Peyer's patch (tissue), 4 donors: ENCODE results near the gene XPO4. TPM values are rescaled to one million over a fixed set of nuclear protein-coding genes. Genes with fewer than 3 reads are reported as not detected.
"Not testable (repeated sequence)": the region's sequence is repeated elsewhere in the genome, so short reads cannot be mapped to it uniquely, and the experiment has no call there.

ENCODE experiments used
- DNase-seq, 3 donors: peaks; one replicate each; pipeline ENCODE4 v3.0.0-alpha.2; 2017 to 2019
- H3K27ac ChIP-seq, 4 donors: fragments of 200-600 bp; sonication (generic); one replicate each; pipeline ENCODE4 v1.5.1; 2016 to 2019
- H3K27me3 ChIP-seq, 2 donors: fragments of 200-600 bp; sonication (generic); one replicate each; pipeline ENCODE4 v1.5.1; 2019
- H3K36me3 ChIP-seq, 3 donors: fragments of 200-600 bp; sonication (generic); one replicate each; pipeline ENCODE4 v1.5.1; 2016 to 2019
- H3K4me1 ChIP-seq, 4 donors: fragments of 200-600 bp; sonication (generic); one replicate each; pipeline ENCODE4 v1.5.1; 2016 to 2019
- H3K4me3 ChIP-seq, 4 donors: fragments of 200-600 bp; sonication (generic); 1 replicate in 3 of 4; 2 replicates in 1 of 4; pipeline ENCODE4 v1.5.1; 2016 to 2019; ENCODE audit warnings: mild to moderate bottlenecking in 1 of 4
- H3K9me3 ChIP-seq, 4 donors: fragments of 200-600 bp; sonication (generic); one replicate each; pipeline ENCODE4 v1.5.1; 2016 to 2019; ENCODE audit warnings: mild to moderate bottlenecking in 1 of 4
- POLR2A ChIP-seq, 2 donors: fragments of 450-650 bp; IDR thresholded peaks; one replicate each; pipeline ENCODE4 v1.5.1; 2017; ENCODE audit warnings: antibody characterized with exemption in 2 of 2, mild to moderate bottlenecking in 2 of 2, moderate library complexity in 2 of 2
- total RNA-seq, 4 donors: library from RNA; depleted of rRNA; stranded (reverse); fragments of >200 nt; gene quantifications; one replicate each; pipeline ENCODE4 v1.1.0, GENCODE V29; 2016
- TF ChIP-seq, protein P1 (sequence below), 6 experiments: fragments of 450-650 bp in 4 of 6; fragments of 200-600 bp in 2 of 6; sonication (generic) in 1 of 6; IDR thresholded peaks; one replicate each; pipeline ENCODE4 v1.5.1; 2017 to 2019; ENCODE audit warnings: antibody characterized with exemption in 6 of 6, mild to moderate bottlenecking in 3 of 6, moderate library complexity in 1 of 6

Gene XPO4
- total RNA-seq, 4 donors from 2014 or later, result 9.5 to 26.4 (median 15.7) TPM

DNA sequence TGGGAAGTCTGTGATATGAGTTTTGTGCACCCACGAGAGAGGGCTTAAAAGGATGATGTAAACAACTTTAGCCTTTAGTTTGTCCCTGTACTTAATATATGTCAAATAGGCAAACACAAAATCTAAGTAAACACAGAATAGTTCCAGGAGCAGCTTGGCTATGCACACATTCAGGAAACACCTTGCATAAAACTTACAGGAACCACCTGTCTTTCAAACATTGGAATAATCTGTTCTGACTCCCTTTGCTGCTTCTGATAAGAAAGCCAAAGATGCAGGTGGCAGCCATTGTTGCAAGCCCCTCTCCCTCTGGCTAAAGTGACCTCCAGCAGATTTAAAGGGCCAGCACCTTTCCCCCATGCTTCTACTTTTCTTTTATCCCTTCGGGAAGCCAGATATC lies 133.5 kb downstream of the XPO4 start:
- DNase-seq, result no peak
- Histone ChIP-seq H3K9me3 (no peaks in the 10 kb centered on the region), H3K4me3 (no peak overlapping the region), H3K27me3 (no peaks in the 10 kb centered on the region), H3K27ac (no peak overlapping the region), H3K36me3 (no peaks in the 10 kb centered on the region), H3K4me1 (peaks cover 0 to 5% (median 0%) of the 10 kb centered on the region in 4 donors)
- TF ChIP-seq POLR2A (IDR thresholded peaks at IDR 0.05), result no peak
- TF ChIP-seq, protein P1, sequence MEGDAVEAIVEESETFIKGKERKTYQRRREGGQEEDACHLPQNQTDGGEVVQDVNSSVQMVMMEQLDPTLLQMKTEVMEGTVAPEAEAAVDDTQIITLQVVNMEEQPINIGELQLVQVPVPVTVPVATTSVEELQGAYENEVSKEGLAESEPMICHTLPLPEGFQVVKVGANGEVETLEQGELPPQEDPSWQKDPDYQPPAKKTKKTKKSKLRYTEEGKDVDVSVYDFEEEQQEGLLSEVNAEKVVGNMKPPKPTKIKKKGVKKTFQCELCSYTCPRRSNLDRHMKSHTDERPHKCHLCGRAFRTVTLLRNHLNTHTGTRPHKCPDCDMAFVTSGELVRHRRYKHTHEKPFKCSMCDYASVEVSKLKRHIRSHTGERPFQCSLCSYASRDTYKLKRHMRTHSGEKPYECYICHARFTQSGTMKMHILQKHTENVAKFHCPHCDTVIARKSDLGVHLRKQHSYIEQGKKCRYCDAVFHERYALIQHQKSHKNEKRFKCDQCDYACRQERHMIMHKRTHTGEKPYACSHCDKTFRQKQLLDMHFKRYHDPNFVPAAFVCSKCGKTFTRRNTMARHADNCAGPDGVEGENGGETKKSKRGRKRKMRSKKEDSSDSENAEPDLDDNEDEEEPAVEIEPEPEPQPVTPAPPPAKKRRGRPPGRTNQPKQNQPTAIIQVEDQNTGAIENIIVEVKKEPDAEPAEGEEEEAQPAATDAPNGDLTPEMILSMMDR (IDR thresholded peaks at IDR 0.05), result no peak

DNA sequence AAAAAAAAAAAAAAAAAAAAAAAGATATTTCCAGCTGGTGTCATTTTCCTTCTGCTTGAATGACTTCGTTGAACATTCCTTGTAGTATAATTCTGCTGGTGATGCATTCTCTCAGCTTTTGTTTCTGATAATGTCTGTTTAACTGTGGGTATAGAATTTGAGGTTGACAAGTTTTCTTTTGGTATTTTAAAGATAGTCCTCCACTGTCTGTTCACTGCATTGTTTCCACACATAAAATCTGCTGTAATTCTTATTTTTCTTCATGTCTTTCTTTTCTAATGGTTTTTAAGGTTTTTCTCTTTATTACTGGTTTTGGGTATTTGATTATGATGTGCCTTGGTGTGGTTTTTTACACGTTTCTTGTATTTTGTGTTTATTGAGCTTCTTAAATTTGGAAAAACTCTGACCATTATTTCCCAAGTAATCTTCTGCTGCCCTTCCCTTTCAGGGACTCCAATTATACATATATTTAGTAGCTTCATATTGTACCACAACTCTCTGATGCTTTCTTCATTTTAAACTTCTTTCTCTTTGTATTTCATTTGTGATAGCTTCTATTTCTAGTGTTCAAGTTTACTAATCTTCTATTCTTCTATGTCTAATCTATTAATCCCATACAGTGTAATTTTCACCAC lies 135.1 kb downstream of the XPO4 start:
- TF ChIP-seq, protein P1 (IDR thresholded peaks at IDR 0.05), result no peak
- TF ChIP-seq POLR2A (IDR thresholded peaks at IDR 0.05), result no peak
- Histone ChIP-seq H3K27me3 (no peaks in the 10 kb centered on the region), H3K27ac (no peak overlapping the region), H3K36me3 (no peaks in the 10 kb centered on the region), H3K4me3 (no peak overlapping the region), H3K4me1 (peaks cover 0 to under 1% (median 0%) of the 10 kb centered on the region in 4 donors), H3K9me3 (no peaks in the 10 kb centered on the region)
- no peak for DNase-seq

DNA sequence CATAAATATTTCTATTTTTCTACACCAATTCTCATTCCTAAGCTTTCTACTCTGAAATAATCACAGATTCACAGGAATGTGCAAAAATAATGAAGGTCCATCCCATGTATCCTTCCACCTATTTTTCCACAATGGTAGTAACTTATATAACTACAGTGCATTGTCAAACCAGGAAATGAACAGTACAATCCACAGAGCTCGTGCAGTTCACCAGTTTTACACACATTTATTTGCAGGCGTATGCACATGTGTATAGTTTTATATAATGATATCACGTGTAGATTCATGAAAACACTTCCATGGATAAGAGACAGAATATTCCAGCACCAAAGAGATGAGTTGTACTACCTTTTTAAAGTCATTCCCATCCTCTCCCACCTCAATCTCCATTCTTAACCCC lies 141.7 kb downstream of the XPO4 start:
- TF ChIP-seq POLR2A (IDR thresholded peaks at IDR 0.05), result no peak
- TF ChIP-seq, protein P1 (IDR thresholded peaks at IDR 0.05), result no peak
- Histone ChIP-seq H3K4me1 (no peaks in the 10 kb centered on the region), H3K27me3 (no peaks in the 10 kb centered on the region), H3K9me3 (no peaks in the 10 kb centered on the region), H3K36me3 (no peaks in the 10 kb centered on the region), H3K27ac (no peak overlapping the region), H3K4me3 (no peak overlapping the region)
- DNase-seq, result no peak

DNA sequence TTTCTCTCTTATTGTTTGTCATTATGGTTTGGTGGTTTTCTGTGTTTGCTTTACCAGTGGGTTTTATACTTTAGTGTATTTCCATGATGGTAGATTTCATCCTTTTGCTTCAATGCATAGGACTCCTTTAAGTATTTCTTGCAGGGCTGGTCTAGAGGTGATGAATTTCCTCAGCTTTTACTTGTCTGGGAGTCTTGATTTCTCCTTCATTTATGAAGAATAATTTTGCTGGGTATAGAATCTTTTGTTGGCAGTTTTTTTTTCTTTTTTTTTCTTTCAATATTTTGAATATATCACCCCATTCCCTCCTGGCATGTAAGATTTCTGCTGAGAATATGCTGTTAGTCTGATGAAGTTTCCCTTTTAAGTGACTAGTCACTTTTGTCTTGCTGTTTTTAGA lies 148.5 kb downstream of the XPO4 start:
- peaks cover 0 to 11% (median 0%) of the 10 kb centered on the region in 4 donors for H3K9me3 ChIP-seq
- no peaks in the 10 kb centered on the region for H3K36me3 ChIP-seq

DNA sequence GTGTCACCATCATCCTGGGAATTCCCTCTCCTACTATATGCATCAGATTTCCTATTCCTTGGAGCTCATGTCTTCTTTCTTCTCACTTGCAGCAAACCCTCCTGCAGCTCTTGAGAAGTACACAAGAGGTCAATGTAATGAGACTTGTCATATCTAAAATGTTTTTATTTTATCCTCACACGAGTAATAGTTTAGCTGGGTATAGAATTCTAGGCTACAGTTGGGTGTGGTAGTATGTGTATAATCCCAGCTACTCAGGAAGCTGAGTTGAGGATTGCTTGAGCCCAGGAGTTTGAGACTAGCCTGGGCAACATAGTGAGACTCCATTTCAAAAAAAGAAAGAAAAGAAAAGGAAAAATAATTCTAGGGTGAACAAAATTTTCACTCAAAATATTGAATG lies 153.2 kb downstream of the XPO4 start:
- Histone ChIP-seq H3K9me3 (peaks cover 0 to 13% (median 0%) of the 10 kb centered on the region in 4 donors), H3K27ac (no peak overlapping the region), H3K36me3 (no peaks in the 10 kb centered on the region), H3K4me3 (no peak overlapping the region), H3K4me1 (no peaks in the 10 kb centered on the region), H3K27me3 (no peaks in the 10 kb centered on the region)
- no peak for DNase-seq
- TF ChIP-seq POLR2A (IDR thresholded peaks at IDR 0.05), result no peak
- TF ChIP-seq, protein P1 (IDR thresholded peaks at IDR 0.05), result no peak

More for the DNA sequence above, 148.5 kb downstream of the XPO4 start:
- Histone ChIP-seq H3K4me3 (no peak overlapping the region), H3K27me3 (no peaks in the 10 kb centered on the region), H3K4me1 (no peaks in the 10 kb centered on the region), H3K27ac (no peak overlapping the region)
- no peak for DNase-seq
- TF ChIP-seq, protein P1 (IDR thresholded peaks at IDR 0.05), result no peak
- TF ChIP-seq POLR2A (IDR thresholded peaks at IDR 0.05), result no peak

DNA sequence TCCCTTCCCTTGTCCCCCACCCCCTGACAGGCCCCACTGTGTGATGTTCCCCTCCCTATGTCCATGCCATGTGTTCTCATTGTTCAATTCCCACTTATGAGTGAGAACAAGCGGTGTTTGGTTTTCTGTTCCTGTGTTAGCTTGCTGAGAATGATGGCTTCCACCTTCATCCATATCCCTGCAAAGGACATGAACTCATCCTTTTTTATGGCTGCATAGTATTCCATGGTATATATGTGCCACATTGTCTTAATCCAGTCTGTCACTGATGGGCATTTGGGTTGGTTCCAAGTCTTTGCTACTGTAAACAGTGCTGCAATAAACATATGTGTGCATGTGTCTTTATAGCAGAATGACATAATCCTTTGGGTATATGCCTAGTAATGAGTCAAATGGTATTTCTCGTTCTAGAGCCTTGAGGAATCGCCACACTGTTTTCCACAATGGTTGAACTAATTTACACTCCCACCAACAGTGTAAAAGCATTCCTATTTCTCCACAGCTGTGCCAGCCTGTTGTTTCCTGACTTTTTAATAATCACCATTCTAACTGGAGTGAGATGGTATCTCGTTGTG lies 158.6 kb downstream of the XPO4 start:
- H3K27ac ChIP-seq, DNase-seq, H3K4me1 ChIP-seq, H3K4me3 ChIP-seq, H3K27me3 ChIP-seq, H3K36me3 ChIP-seq, H3K9me3 ChIP-seq: not testable (repeated sequence)
